Transverse colon (tissue), 4 donors: ENCODE measurements around the gene SRSF5.

ENCODE experiments used
- CTCF ChIP-seq, 5 experiments: fragments of 200-600 bp in 3 of 5; fragments of 450-650 bp in 2 of 5; sonication (generic) in 3 of 5; IDR thresholded peaks; 1 replicate in 2 of 5; 2 replicates in 3 of 5; pipeline ENCODE4 v1.5.1; 2016 to 2017; ENCODE audit warnings: antibody characterized with exemption in 5 of 5, inconsistent platforms in 3 of 5, mild to moderate bottlenecking in 2 of 5, moderate library complexity in 1 of 5
- EP300 ChIP-seq: sonication (generic); formaldehyde crosslinking; IDR thresholded peaks from one replicate; pipeline ENCODE4 v1.6.1; 2017; ENCODE audit warnings: antibody characterized with exemption, low read depth
- POLR2A ChIP-seq: fragments of 450-650 bp; IDR thresholded peaks from one replicate; pipeline ENCODE4 v1.6.1; 2016; ENCODE audit warnings: antibody characterized with exemption, mild to moderate bottlenecking, moderate library complexity
- POLR2AphosphoS5 ChIP-seq, 3 donors: sonication (generic); formaldehyde crosslinking; IDR thresholded peaks; one replicate each; pipeline ENCODE4 v1.6.1; 2016; ENCODE audit warnings: antibody characterized with exemption in 3 of 3

GRCh38 chr14:69755296-69755695 lies 11.6 kb upstream of the SRSF5 start:
- no peak for TF ChIP-seq CTCF (IDR thresholded peaks at IDR 0.05)
- peak in 1 of 3 donors; percentile 26 for TF ChIP-seq POLR2AphosphoS5 (IDR thresholded peaks at IDR 0.05)
- TF ChIP-seq POLR2A, result no peak
- TF ChIP-seq EP300, result no peak
